Measurements from ENCODE around the gene U2AF1L4.

DNA sequence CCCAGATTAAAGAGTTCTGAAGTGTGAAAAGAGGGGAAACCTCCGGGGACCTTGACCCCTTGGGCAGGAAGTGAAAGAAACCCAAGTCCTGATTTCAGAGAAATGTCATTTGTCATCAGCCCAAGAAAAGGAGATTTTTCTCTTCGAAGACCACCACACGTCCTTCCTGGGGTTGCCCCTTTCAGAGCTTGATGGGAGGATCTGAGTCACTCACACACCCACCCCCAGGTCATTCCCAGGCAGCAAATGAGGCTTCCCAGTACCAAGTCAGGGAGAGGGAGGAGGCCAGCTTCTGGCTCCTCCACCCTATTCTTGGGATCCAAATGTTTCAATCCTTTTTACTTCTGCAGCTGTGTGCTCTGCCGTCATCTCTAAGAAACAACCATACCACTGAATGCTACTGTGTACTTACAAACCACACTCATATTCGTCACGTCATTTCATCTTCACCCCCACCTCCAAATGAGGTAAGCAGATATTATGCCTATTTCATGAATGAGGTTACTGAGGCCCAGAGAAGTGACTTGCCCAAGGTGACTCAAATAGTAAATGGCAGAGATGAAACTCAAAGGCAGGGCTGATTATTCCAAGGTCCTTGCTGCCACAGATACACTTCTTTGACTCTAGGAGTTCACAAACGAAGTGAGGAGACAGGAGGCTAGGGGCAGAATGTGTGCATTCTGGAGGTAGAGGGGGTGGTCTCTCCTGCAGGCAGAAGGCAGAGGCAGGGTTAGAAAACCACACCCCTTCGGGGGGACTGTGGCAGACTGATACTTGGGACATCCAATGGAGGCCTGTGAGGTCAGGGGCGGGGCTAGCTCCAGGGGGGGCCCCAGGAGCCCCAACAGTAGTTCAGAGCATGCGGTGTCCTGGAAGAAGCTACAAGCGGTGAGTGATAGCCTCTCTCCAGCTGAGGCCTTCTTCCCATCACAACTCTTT, 32.4 kb downstream of the U2AF1L4 start:
- TF ChIP-seq POLR2A (IDR thresholded peaks at IDR 0.05; ENCODE audit: low read length): no peak
- TF ChIP-seq GATA1 (IDR thresholded peaks at IDR 0.05; ENCODE audit: low read depth, low read length): no peak
